K562 (cell line): ENCODE measurements around the gene ORC3. TPM values are rescaled to one million over a fixed set of nuclear protein-coding genes. Genes with fewer than 3 reads are reported as not detected.

ENCODE experiments used
- ATAC-seq: fragments of 200-7000 bp; cut with Tn5 transposase; 3 replicates; pipeline ENCODE4 v1.9.1; 2020; ENCODE audit warnings: moderate library complexity
- BruUV-seq: library from RNA; stranded (reverse); fragments of 400-500 nt; replicated peaks from 2 replicates; lab custom pipeline; 2021; lab: Mats Ljungman, UMichigan
- CTCF ChIA-PET: fragments of 300-600 bp; formaldehyde crosslinking; extraction: SDS; loops from one replicate; lab custom pipeline; 2021; ENCODE audit warnings: low intra/inter-chr PET ratio; lab: Yijun Ruan, JAX
- POLR2A ChIA-PET: fragments of 300-600, 350-650 bp; sonication (Branson Sonifier 250); formaldehyde crosslinking; extraction: SDS; loops from one replicate; lab custom pipeline; 2021; ENCODE audit warnings: antibody characterized with exemption, inconsistent platforms; lab: Yijun Ruan, JAX
- DNase-seq, 4 experiments: peaks; one replicate each; pipeline versions ENCODE4 v3.0.0 to v3.0.0-alpha.2; 2011 to 2018; ENCODE audit warnings: low spot score in 3 of 4, mixed read lengths in 3 of 4; ENCODE audit errors: extremely low read depth in 1 of 4
- FAIRE-seq: peaks from 2 replicates; lab custom pipeline; 2011; peaks lifted over from hg19 to GRCh38; lab: Jason Lieb, UNC
- H2AFZ ChIP-seq: 2 replicates; pipeline ENCODE4 v1.6.0; 2011; ENCODE audit warnings: low read depth, low read length, control low read depth, inconsistent platforms
- H3K27ac ChIP-seq: fragments of 200-600 bp; 3 replicates; pipeline ENCODE4 v1.8.0; 2011; ENCODE audit warnings: low read depth, mild to moderate bottlenecking, control low read depth, inconsistent platforms, low read length, moderate library complexity, mixed read lengths; ENCODE audit errors: extremely low read depth
- H3K27me3 ChIP-seq, 2 experiments: fragments of 300-600 bp in 1 of 2; 2 replicates in 1 of 2; 3 replicates in 1 of 2; pipeline versions ENCODE4 v1.6.0 to v1.8.0; 2011; ENCODE audit warnings: inconsistent platforms in 2 of 2, low read length in 2 of 2, mild to moderate bottlenecking in 1 of 2, mixed read lengths in 1 of 2, moderate library complexity in 1 of 2; ENCODE audit not compliant: control insufficient read depth in 2 of 2, insufficient read depth in 2 of 2
- H3K36me3 ChIP-seq: fragments of 300-600 bp; 3 replicates; pipeline ENCODE4 v1.8.0; 2011; ENCODE audit warnings: mild to moderate bottlenecking, low read length, inconsistent platforms; ENCODE audit not compliant: control insufficient read depth, insufficient read depth
- H3K4me1 ChIP-seq, 2 experiments: fragments of 200-600 bp in 1 of 2; replicated peaks in 1 of 2; 2 replicates in 1 of 2; 3 replicates in 1 of 2; pipeline versions ENCODE4 v1.5.1 to v1.8.0; 2011; ENCODE audit warnings: inconsistent platforms in 2 of 2, low read length in 2 of 2, mild to moderate bottlenecking in 1 of 2, mixed read lengths in 1 of 2, moderate library complexity in 1 of 2; ENCODE audit not compliant: control insufficient read depth in 2 of 2, insufficient read depth in 2 of 2
- H3K4me2 ChIP-seq: 2 replicates; pipeline ENCODE4 v1.6.1; 2011; ENCODE audit warnings: low read length, control low read depth, inconsistent platforms, mixed read lengths; ENCODE audit not compliant: insufficient read depth
- H3K4me3 ChIP-seq: fragments of 200-600 bp; sonication (generic), shearing (Covaris generic); 2 replicates; pipeline ENCODE4 v1.5.1; 2016; ENCODE audit warnings: control low read depth, inconsistent platforms
- H3K79me2 ChIP-seq: fragments of 200-600 bp; 3 replicates; pipeline ENCODE4 v1.8.0; 2011; ENCODE audit warnings: low read length, inconsistent platforms; ENCODE audit not compliant: control insufficient read depth, insufficient read depth
- H3K9ac ChIP-seq, 2 experiments: 2 replicates each; pipeline versions ENCODE4 v1.6.0 to v1.6.1; 2011; ENCODE audit warnings: low read depth in 2 of 2, low read length in 2 of 2, control low read depth in 1 of 2, inconsistent platforms in 1 of 2, mild to moderate bottlenecking in 1 of 2, mixed read lengths in 1 of 2; ENCODE audit not compliant: insufficient read depth in 1 of 2
- H3K9me1 ChIP-seq: one replicate; pipeline ENCODE4 v1.6.0; 2011; ENCODE audit warnings: inconsistent platforms, mild to moderate bottlenecking, low read length, moderate library complexity; ENCODE audit not compliant: control insufficient read depth, insufficient read depth
- H3K9me3 ChIP-seq: replicated peaks from 2 replicates; pipeline ENCODE4 v1.5.1; 2011; ENCODE audit warnings: low read depth, low read length, inconsistent platforms; ENCODE audit not compliant: control insufficient read depth, insufficient read depth
- H4K20me1 ChIP-seq: replicated peaks from 2 replicates; pipeline ENCODE4 v1.6.1; 2011; ENCODE audit warnings: low read length, inconsistent platforms, mixed read lengths; ENCODE audit not compliant: control insufficient read depth, insufficient read depth
- CXXC5 ChIP-seq: fragments of 250-450 bp; sonication (Bioruptor Pico); IDR thresholded peaks from 2 replicates; pipeline ENCODE4 v1.8.0; 2022; ENCODE audit warnings: inconsistent platforms, mild to moderate bottlenecking, moderate library complexity
- FOXK2 ChIP-seq, 2 experiments: fragments of 450-650 bp; IDR thresholded peaks in 1 of 2; conservative IDR thresholded peaks in 1 of 2; 2 replicates each; pipeline ENCODE4 v1.6.1; 2016; ENCODE audit warnings: low read depth in 2 of 2, mild to moderate bottlenecking in 1 of 2
- KHSRP ChIP-seq: fragments of 450-650 bp; IDR thresholded peaks from 2 replicates; pipeline ENCODE4 v1.6.1; 2017
- PHB ChIP-seq: fragments of 250-450 bp; sonication (Bioruptor Pico); IDR thresholded peaks from 2 replicates; pipeline ENCODE4 v1.5.0; 2021
- POLR2AphosphoS2 ChIP-seq: IDR thresholded peaks from 2 replicates; pipeline ENCODE4 v1.6.1; 2012; ENCODE audit warnings: low read length, improper control_type of control experiment
- RAD51 ChIP-seq: fragments of 450-650 bp; IDR thresholded peaks from 2 replicates; pipeline ENCODE4 v1.7.1; 2016; ENCODE audit warnings: low read depth, mild to moderate bottlenecking, borderline replicate concordance
- SMC3 ChIP-seq: conservative IDR thresholded peaks from 2 replicates; pipeline ENCODE4 v1.6.1; 2011; ENCODE audit warnings: low read depth, low read length, improper control_type of control experiment; ENCODE audit not compliant: insufficient read depth
- SRSF7 ChIP-seq: fragments of 200-400 bp; formaldehyde crosslinking; optimal IDR thresholded peaks from 2 replicates; pipeline ENCODE3; 2017; ENCODE audit warnings: mild to moderate bottlenecking, low read depth, low read length
- STAT5B ChIP-seq: fragments of 250-450 bp; sonication (Bioruptor Pico); IDR thresholded peaks from 2 replicates; pipeline ENCODE4 v1.8.0; 2021; ENCODE audit warnings: mild to moderate bottlenecking, inconsistent platforms
- SUPT5H ChIP-seq: fragments of 450-650 bp; IDR thresholded peaks from 2 replicates; pipeline ENCODE4 v1.6.1; 2016
- ZNF146 ChIP-seq: IDR thresholded peaks from one replicate; pipeline ENCODE4 v1.6.1; 2018; ENCODE audit warnings: missing compliant biosample characterization; ENCODE audit not compliant: unreplicated experiment
- ZNF561 ChIP-seq: fragments of 450-650 bp; formaldehyde crosslinking; conservative IDR thresholded peaks from 2 replicates; pipeline ENCODE4 v1.4.0; 2020; ENCODE audit warnings: mild to moderate bottlenecking, moderate library complexity
- ZNF668 ChIP-seq: fragments of 250-450 bp; sonication (Bioruptor Pico); IDR thresholded peaks from 2 replicates; pipeline ENCODE4 v1.8.0; 2022; ENCODE audit warnings: mild to moderate bottlenecking, inconsistent platforms
- WGBS: fragments of 100-300 bp; shearing (Covaris generic); methylation state at CpG from one replicate; pipeline ENCODE4 v1.1.6; 2016; ENCODE audit warnings: low coverage, mixed read lengths; ENCODE audit not compliant: insufficient coverage; ENCODE audit errors: missing lambda C conversion rate; 5-methylcytosine and 5-hydroxymethylcytosine counted together
- in situ Hi-C: fragments of 300-500 bp; cut with MboI; formaldehyde crosslinking; loops from 4 replicates; pipeline ENCODE4 v1.15.0; 2018; ENCODE audit warnings: inconsistent platforms, mixed read lengths
- intact Hi-C: fragments of 100-400 bp; cut with micrococcal nuclease; formaldehyde crosslinking; loops from 2 replicates; pipeline ENCODE4 v1.14.2; 2022
- polyA plus RNA-seq, 8 experiments: library from polyadenylated mRNA; depleted of rRNA in 4 of 8; stranded (reverse) in 5 of 8; unstranded in 3 of 8; fragments of >200 nt; fragmentation: Nextera tagmentation in 2 of 8; fragmentation: Illumina TruSeq in 1 of 8; extraction: Ambion mirVana in 2 of 8; extraction: Trizol in 1 of 8; gene quantifications; 2 replicates each; pipeline versions ENCODE4 v1.2.1 to v1.2.3, GENCODE V29; 2011 to 2014; ENCODE audit warnings: inconsistent platforms in 1 of 8, missing spikeins in 1 of 8
- total RNA-seq, 7 experiments: library from RNA; depleted of rRNA in 6 of 7; stranded (reverse); fragments of >200 nt in 6 of 7; fragmentation: Illumina TruSeq in 2 of 7; extraction: Trizol in 2 of 7; gene quantifications; 2 replicates each; pipeline versions ENCODE4 v1.2.1 to v1.2.3, GENCODE V29; 2011 to 2021; ENCODE audit warnings: low replicate concordance in 1 of 7
- TF ChIP-seq, protein P1 (sequence below): fragments of 450-650 bp; formaldehyde crosslinking; IDR thresholded peaks from 2 replicates; pipeline ENCODE4 v1.4.0; 2020; ENCODE audit warnings: mild to moderate bottlenecking, moderate library complexity
- TF ChIP-seq, protein P2 (sequence below): fragments of 250-450 bp; sonication (Bioruptor Pico); IDR thresholded peaks from 2 replicates; pipeline ENCODE4 v1.6.1; 2021; ENCODE audit warnings: mild to moderate bottlenecking
- TF ChIP-seq, protein P3 (sequence below): sonication (generic); formaldehyde crosslinking; IDR thresholded peaks from 2 replicates; pipeline ENCODE4 v1.8.1; 2022; ENCODE audit warnings: missing genetic modification reagents

The ORC3 gene
- total and polyA plus RNA-seq, 9 of the 15 experiments (the other 6 are each of a cell fraction or from before 2014, with no cell fraction given), result 28.8 to 159 (median 74.8) TPM

GRCh38 chr6:87639373-87639772, 49.4 kb downstream of the ORC3 start:
- no peak for FAIRE-seq
- Histone ChIP-seq H3K4me3 (no peak overlapping the region), H3K9me1 (no peaks in the 10 kb centered on the region), H3K36me3 (peaks cover 47% of the 10 kb centered on the region), H3K9ac (no peak overlapping the region), H3K4me2 (no peak overlapping the region), H3K9me3 (no peaks in the 10 kb centered on the region), H3K4me1 (no peaks in the 10 kb centered on the region), H3K27ac (no peak overlapping the region), H4K20me1 (no peaks in the 10 kb centered on the region), H3K27me3 (no peaks in the 10 kb centered on the region), H3K79me2 (no peaks in the 10 kb centered on the region), H2AFZ (no peak overlapping the region)
- no peak for DNase-seq
- ChIA-PET POLR2A (interaction anchor here (0.6 kb wide), 1 partner anchor 286 kb away, joined by 3 read pairs; no protein-coding TSS in a partner anchor), CTCF (no interaction called here)
- in situ Hi-C loops, result no loop called here
- ATAC-seq, result no peak
- no TSS peak for BruUV-seq
- TF ChIP-seq SMC3, result no peak
- no peak for TF ChIP-seq SUPT5H
- no peak for TF ChIP-seq STAT5B (CRISPR knock-in tag)
- TF ChIP-seq FOXK2 (conservative IDR thresholded peaks at IDR 0.05 in 1 of 2, IDR thresholded peaks at IDR 0.05 in 1 of 2; ENCODE audit: low read depth in 2 of 2), result no peak
- no peak for TF ChIP-seq POLR2AphosphoS2
- TF ChIP-seq, protein P1, sequence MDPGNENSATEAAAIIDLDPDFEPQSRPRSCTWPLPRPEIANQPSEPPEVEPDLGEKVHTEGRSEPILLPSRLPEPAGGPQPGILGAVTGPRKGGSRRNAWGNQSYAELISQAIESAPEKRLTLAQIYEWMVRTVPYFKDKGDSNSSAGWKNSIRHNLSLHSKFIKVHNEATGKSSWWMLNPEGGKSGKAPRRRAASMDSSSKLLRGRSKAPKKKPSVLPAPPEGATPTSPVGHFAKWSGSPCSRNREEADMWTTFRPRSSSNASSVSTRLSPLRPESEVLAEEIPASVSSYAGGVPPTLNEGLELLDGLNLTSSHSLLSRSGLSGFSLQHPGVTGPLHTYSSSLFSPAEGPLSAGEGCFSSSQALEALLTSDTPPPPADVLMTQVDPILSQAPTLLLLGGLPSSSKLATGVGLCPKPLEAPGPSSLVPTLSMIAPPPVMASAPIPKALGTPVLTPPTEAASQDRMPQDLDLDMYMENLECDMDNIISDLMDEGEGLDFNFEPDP (CRISPR knock-in tag), result no peak
- TF ChIP-seq ZNF561, result no peak
- TF ChIP-seq, protein P2, sequence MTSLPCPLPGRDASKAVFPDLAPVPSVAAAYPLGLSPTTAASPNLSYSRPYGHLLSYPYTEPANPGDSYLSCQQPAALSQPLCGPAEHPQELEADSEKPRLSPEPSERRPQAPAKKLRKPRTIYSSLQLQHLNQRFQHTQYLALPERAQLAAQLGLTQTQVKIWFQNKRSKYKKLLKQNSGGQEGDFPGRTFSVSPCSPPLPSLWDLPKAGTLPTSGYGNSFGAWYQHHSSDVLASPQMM (CRISPR knock-in tag), result no peak
- TF ChIP-seq ZNF146 (CRISPR knock-in tag), result no peak
- no peak for TF ChIP-seq KHSRP
- no peak for TF ChIP-seq SRSF7
- no peak for TF ChIP-seq RAD51
- TF ChIP-seq ZNF668 (CRISPR knock-in tag), result no peak
- TF ChIP-seq PHB, result no peak
- TF ChIP-seq, protein P3, sequence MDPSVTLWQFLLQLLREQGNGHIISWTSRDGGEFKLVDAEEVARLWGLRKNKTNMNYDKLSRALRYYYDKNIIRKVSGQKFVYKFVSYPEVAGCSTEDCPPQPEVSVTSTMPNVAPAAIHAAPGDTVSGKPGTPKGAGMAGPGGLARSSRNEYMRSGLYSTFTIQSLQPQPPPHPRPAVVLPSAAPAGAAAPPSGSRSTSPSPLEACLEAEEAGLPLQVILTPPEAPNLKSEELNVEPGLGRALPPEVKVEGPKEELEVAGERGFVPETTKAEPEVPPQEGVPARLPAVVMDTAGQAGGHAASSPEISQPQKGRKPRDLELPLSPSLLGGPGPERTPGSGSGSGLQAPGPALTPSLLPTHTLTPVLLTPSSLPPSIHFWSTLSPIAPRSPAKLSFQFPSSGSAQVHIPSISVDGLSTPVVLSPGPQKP, result no peak
- TF ChIP-seq CXXC5 (CRISPR knock-in tag), result no peak
- intact Hi-C loops, result no loop called here
- 92% methylated on average over 3 of the region's 4 CpGs for WGBS
